ENCODE results near the gene TIMP2.
A peak's percentile ranks its signal among the peaks of the same experiment; 100 is the strongest.

The TIMP2 gene

DNA sequence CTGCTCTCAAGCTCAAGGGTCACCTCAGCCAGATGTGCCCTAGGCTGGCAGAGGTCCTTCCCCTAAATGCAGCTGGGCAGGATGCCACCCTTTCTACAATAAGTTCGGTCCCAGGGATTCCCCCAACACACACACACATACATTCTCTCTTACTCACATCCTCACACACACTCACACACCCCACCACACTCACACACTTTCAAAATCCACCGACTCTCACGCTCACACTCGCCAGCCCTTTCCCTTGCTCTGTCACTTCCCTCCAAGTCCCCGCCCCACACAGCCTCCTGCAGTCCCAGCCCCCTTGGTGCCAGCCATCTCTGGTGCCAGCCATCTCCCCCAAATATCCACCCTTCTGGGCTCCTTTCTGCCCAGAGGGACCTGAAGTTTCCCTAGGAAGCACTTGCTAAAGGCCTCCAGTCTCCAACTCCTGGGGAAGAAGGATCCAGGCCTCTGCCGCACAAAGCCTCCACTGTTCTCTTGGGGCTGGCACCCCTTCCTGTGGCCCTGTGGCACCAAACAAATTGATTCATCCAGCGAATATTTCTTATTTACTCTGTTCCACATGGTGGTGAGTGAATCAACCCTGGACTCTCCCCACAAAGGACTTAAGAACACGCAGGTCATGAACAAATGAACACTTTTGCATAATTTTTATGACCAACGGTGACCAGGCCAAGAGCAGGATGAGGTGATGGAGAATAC lies 80.7 kb downstream of the TIMP2 start:
- TF ChIP-seq, protein P1, sequence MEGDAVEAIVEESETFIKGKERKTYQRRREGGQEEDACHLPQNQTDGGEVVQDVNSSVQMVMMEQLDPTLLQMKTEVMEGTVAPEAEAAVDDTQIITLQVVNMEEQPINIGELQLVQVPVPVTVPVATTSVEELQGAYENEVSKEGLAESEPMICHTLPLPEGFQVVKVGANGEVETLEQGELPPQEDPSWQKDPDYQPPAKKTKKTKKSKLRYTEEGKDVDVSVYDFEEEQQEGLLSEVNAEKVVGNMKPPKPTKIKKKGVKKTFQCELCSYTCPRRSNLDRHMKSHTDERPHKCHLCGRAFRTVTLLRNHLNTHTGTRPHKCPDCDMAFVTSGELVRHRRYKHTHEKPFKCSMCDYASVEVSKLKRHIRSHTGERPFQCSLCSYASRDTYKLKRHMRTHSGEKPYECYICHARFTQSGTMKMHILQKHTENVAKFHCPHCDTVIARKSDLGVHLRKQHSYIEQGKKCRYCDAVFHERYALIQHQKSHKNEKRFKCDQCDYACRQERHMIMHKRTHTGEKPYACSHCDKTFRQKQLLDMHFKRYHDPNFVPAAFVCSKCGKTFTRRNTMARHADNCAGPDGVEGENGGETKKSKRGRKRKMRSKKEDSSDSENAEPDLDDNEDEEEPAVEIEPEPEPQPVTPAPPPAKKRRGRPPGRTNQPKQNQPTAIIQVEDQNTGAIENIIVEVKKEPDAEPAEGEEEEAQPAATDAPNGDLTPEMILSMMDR (IDR thresholded peaks at IDR 0.05; ENCODE audit: extremely low read depth, insufficient read depth, missing control alignments): no peak
- no peak for DNase-seq (ENCODE audit: low spot score)
- in situ Hi-C loops (cut with MboI; ENCODE audit: low pct_unique_long_range_greater_than_20kb, low sequenced_read_pairs, unreplicated experiment): loop anchor here (25.0 kb wide), 1 partner anchor 332 kb away; no protein-coding TSS in a partner anchor

DNA sequence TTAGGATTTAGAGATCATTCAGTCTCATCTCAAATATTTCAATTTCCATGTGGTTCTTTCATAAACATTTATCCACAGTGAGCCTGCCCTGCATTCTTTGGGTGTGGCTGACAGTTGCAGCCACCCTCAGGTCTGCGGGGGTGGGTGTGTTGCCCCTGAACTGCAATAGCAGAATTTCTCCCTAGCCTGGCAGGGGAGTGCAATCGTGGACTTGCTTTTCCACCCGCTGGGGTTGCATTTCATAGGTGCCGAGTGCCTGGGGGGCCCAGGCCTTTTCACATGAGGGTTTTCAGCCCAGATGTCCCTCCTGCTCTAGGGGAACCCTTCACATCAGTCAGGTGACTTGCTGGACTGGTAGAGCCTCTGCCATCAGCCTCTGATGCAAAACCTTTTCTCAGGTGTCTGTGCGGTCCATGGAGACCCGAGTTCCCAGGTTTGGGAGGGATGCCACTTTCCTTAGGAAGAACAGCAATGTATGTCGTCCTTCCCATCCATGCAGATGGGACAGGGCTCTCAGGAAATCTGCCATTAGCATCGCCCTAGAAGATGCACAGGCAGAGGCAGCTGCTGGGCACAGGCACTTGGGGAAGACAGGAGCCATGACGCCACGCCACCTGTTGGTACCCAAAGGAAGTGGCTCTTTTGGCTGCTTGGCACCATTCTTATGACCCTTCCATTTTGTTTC lies 82.2 kb downstream of the TIMP2 start:
- in situ Hi-C loops (cut with MboI; ENCODE audit: low pct_unique_long_range_greater_than_20kb, low sequenced_read_pairs, unreplicated experiment): loop anchor here (25.0 kb wide), 1 partner anchor 331 kb away; no protein-coding TSS in a partner anchor
- DNase-seq (ENCODE audit: low spot score): peak; percentile 66
- TF ChIP-seq, protein P1 (IDR thresholded peaks at IDR 0.05; ENCODE audit: extremely low read depth, insufficient read depth, missing control alignments): peak; percentile 78

DNA sequence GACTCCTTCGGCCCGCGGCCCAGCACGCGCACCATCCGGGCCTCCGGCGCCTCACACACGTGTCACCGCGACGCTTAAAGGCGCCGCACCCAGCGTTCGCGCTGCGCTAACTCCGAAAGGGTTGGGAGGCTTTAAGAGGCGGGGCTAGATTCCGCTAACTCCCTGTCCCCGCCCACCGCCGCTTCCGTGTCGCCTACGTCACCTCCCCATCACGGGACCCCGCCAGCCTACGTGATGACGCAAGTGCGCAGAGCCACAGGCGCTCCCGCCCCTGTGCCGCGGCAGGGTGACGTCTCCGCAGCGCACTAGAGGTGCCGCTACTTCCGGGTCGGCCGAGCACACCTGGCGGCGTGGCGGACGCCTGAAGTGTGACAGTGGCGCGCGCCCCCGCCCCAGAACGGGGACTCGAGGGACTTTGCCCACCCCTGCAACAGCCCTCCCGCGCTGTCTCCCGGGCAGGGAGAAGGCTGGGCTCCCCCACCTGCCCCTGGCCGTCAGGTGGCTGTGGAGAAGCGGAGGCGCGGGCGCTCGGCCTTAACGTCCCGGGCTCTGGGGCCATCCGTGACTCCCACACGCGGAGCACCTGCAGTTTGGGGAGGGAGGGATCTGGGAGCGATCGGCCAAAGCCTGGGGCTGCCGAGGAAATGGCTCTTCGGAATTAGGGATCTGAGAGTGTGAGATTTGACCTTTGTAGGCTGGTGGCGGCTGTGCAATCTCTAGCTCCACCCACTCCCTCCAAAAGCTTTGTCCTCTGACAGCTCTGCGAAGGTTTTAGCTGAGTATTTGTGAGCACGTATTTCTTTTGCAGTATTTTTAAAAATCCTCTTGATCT lies 84.2 kb downstream of the TIMP2 start, which contains the start of gene USP36:
TSS of gene USP36 (minus strand) at position 35 of the 832 bp plus-strand sequence. CDS start 4,451 bp downstream, outside the sequence.
- TF ChIP-seq, protein P1 (IDR thresholded peaks at IDR 0.05; ENCODE audit: extremely low read depth, insufficient read depth, missing control alignments): no peak

DNA sequence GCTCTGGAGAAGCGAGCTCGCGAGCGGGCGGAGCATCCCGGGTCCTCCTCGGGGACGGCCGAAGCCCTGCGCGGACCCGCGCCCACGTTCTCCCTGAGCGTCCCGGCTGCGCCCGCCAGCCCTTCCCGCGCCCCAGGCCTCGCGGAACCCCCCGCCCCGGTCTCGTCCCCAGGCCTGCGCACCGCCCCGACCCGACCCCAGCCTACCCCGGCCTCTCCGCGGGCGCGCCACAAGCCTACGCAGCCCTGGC lies 84.7 kb downstream of the TIMP2 start:
- in situ Hi-C loops (cut with MboI; ENCODE audit: low pct_unique_long_range_greater_than_20kb, low sequenced_read_pairs, unreplicated experiment): loop anchor here (25.0 kb wide), 1 partner anchor 328 kb away; no protein-coding TSS in a partner anchor

More for the DNA sequence above, 84.2 kb downstream of the TIMP2 start, which contains the start of gene USP36:
- peak; percentile 100 for DNase-seq (ENCODE audit: low spot score)
- in situ Hi-C loops (cut with MboI; ENCODE audit: low pct_unique_long_range_greater_than_20kb, low sequenced_read_pairs, unreplicated experiment): loop anchor here (25.0 kb wide), 1 partner anchor 329 kb away; no protein-coding TSS in a partner anchor

DNA sequence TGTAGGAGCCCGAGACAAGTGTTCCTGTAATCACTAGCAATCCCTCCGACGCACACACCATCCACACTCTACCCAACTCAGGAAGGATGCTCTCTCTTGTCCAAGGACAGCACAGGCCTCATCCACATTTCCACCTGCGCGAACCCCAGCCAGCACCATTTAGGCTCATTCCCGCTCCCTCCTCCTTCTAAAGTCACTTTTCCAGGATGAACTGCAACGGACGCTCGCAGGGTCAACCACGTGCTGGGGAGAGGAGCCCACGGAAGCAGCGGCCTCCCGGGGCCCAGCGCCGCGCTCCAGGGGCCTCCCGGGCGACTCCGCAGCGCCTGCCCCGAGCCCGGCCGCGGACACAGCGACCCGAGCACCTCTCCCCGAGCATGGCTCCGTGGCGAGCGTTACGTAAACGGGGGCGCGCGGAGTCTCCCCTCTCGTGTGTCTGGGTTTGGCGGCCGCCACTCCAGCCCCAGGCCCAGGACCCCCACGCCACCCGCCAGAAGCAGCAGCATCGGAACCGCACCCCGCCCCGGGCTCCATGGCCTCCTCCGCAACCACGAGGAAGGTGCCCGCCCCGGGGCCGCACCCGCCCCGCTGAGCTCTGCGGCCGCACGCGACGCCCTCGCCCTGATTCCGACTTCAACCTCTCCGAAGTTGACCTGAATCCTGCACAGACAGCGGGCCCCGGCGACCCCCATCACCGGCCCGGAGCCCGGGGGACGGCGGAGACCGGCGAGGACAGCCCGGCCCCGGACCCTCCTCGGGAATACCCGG lies 85.2 kb downstream of the TIMP2 start:
- in situ Hi-C loops (cut with MboI; ENCODE audit: low pct_unique_long_range_greater_than_20kb, low sequenced_read_pairs, unreplicated experiment): loop anchor here (25.0 kb wide), 1 partner anchor 328 kb away; no protein-coding TSS in a partner anchor
- TF ChIP-seq, protein P1 (IDR thresholded peaks at IDR 0.05; ENCODE audit: extremely low read depth, insufficient read depth, missing control alignments): no peak
- DNase-seq (ENCODE audit: low spot score): peak; percentile 66

More for the DNA sequence above, 84.7 kb downstream of the TIMP2 start:
- DNase-seq (ENCODE audit: low spot score): no peak
- TF ChIP-seq, protein P1 (IDR thresholded peaks at IDR 0.05; ENCODE audit: extremely low read depth, insufficient read depth, missing control alignments): no peak

All from GM13977 (cell line).